ENCODE measurements around the gene LDB1.

The LDB1 gene

GRCh38 chr10:102120142-102120990 is at the start of gene LDB1:
TSS of gene LDB1 (minus strand) at chr10:102120368. CDS start at chr10:102120110, 258 bp downstream.
- DNase-seq = peak; percentile 78

GRCh38 chr10:102167861-102168260 is 47.7 kb upstream of the LDB1 start:
- DNase-seq = no peak

GRCh38 chr10:102163342-102163989 is 43.3 kb upstream of the LDB1 start:
- no peak for DNase-seq

DNA sequence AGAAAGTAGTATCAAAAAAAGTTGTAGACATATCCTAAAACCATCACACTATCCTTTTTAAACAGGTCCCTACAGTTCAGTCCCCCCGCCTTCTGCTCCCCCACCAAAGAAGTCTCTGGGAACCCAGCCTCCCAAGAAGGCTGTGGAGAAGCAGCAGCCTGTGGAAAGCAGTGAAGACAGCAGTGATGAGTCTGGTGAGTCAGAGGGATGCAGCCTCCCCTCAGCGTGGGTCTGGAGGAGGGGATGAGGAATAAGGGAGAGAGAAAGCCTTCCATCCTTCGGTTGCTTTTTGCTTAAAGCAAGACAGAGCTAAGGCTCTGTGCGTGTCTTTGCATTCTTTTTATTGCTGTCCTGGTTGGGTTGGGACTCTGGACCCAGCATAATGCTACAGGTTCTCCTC is 39.7 kb upstream of the LDB1 start:
- DNase-seq = no peak

GRCh38 chr10:102159051-102159597 is 39.0 kb upstream of the LDB1 start:
- DNase-seq = no peak

DNA sequence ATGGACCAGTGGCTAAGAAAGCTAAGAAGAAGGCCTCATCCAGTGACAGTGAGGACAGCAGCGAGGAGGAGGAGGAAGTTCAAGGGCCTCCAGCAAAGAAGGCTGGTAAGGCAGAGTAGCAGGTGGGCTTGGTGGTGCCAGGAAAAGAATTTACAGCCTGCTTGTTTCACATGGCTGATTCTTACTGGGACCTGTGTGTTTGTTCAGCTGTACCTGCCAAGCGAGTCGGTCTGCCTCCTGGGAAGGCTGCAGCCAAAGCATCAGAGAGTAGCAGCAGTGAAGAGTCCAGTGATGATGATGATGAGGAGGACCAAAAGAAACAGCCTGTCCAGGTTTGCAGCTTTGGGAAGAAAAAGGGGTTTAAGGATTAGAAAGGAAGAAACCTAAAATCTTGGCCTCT is 37.1 kb upstream of the LDB1 start:
- no peak for DNase-seq

DNA sequence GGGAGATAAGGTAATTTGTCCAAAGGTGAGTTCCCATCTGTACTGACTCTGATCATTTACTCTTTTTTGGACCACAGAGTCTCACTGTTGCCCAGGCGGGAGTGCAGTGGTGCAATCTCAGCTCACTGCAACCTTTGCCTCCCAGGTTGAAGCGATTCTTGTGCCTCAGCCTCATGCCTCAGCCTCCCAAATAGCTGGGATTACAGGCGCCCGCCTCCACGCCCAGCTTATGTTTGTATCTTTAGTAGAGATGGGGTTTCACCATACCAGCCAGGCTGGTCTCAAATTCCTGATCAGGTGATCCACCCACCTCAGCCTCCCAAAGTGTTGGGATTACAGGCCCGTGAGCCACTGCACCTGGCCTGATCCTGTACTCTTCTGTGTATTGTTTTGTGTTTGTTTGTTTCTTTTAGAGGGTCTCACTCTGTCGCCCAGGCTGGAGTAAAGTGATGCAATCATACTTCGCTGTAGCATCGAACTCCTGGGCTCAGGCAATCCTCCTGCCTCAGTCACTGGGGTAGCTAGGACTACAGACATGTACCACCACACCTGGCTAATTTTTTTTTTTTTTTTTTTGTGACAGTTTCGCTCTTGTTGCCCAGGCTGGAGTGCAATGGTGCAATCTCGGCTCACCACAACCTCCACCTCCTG is 34.4 kb upstream of the LDB1 start:
- DNase-seq = no peak

GRCh38 chr10:102153093-102153620 is 33.0 kb upstream of the LDB1 start:
- no peak for DNase-seq

DNA sequence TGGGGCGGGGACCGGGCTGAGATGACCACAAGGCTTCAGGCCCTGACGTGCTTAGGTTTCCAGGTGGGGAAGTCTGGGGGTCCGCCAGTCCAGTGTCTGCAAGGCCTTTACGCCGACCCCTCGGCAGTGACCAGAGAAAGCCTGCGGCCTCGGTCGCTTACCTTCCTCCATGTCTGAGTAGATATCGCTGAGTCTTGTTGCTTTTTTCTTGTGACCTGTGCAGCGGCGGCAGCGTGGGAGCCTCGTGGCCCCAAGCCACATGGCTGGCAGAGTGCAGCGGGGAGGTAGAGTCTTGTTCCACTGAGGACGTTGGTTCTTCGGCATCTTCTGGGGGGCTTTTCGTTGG is 32.4 kb upstream of the LDB1 start:
- no peak for DNase-seq

DNA sequence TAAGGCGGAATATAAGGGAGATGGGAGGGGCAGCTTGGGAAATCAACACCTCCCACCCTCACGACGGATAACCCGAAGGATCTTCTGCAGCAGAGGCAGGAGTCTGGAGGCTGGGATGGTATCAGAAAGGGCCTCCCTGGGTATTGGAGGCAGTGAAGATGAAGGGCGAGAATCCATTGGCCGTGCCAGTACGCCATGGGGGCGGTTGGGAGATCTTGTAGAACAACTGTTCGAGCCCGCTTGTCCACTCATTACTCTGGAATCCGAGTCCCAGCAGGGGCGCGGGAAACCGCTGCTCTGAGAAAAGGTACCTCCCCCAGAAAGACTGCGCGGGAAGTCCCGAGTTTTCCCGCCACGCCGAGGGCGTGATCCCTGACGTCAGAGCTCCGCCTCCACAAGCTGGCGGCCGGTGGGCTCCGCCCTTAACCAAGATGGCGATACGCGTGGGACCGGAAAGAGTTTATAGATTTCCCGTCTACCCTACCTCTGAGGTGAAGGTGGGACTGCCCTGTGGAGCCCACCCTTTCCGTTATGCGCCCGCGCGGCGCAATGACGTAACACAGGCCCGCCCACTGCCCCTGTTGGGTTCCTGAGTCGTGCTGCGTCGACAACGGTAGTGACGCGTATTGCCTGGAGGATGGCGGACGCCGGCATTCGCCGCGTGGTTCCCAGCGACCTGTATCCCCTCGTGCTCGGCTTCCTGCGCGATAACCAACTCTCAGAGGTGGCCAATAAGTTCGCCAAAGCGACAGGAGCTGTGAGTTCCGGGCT is 31.8 kb upstream of the LDB1 start, which contains the start of gene NOLC1:
NOLC1 (plus strand) TSS at position 616 of the 771 bp plus-strand sequence; CDS start at position 638, 22 bp downstream.
- peak; percentile 100 for DNase-seq

GRCh38 chr10:102150970-102151773 is 31.0 kb upstream of the LDB1 start:
- no peak for DNase-seq

GRCh38 chr10:102148275-102148674 is 28.1 kb upstream of the LDB1 start:
- DNase-seq = no peak

DNA sequence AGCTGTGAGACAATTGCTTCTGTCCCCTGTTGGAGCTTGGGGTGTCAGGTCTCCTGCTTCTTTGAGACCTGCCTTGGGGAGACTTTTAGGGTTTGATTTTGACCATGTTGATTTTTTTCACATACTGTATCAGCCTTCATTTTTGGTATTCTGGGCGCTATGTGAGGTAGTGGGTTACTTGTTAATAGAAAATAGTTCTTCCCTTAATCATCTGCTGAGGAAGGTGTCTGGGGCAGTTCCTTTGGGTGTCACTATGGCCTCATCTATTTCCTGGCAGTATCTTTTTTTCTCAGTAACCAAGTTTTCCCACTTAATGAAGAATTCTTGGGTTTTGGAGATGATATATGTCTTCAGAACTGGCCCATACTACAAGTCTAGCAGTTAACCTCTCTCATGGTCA is 27.4 kb upstream of the LDB1 start:
- DNase-seq = no peak

GRCh38 chr10:102146971-102147428 is 26.8 kb upstream of the LDB1 start:
- DNase-seq = no peak

DNA sequence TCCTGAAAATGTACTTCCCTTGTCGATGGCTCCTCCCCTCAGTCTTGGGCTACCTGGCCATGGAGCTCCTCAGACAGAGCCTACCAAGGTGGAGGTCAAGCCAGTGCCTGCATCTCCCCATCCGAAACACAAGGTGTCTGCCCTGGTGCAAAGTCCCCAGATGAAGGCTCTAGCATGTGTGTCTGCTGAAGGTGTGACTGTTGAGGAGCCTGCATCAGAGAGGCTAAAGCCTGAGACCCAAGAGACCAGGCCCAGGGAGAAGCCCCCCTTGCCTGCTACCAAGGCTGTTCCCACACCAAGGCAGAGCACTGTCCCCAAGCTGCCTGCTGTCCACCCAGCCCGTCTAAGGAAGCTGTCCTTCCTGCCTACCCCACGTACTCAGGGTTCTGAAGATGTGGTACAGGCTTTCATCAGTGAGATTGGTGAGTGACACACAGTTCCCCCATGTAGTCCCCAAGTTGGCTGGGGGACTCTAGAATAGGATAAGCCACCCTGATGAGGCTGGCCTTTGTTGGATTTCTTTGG is 21.5 kb upstream of the LDB1 start:
- no peak for DNase-seq

GRCh38 chr10:102140913-102141540 is 20.9 kb upstream of the LDB1 start:
- no peak for DNase-seq

DNA sequence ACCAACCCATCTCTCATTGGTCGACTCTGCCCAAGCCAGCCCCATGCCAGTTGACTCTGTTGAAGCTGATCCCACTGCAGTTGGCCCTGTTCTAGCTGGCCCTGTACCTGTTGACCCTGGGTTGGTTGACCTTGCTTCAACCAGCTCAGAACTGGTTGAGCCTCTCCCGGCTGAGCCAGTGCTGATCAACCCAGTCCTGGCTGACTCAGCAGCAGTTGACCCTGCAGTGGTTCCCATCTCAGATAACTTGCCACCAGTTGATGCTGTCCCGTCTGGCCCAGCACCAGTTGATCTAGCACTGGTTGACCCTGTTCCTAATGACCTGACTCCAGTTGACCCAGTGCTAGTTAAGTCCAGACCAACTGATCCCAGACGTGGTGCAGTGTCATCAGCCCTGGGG is 20.1 kb upstream of the LDB1 start:
- DNase-seq = no peak

GRCh38 chr10:102139281-102140110 is 19.3 kb upstream of the LDB1 start:
- no peak for DNase-seq

- no peak for DNase-seq
Observed at GRCh38 chr10:102135956-102136526, 15.9 kb upstream of the LDB1 start.

Measured in CD4-positive, alpha-beta T cell treated with Interleukin-4 for 1 hour (primary cell).